KMS-11 (cell line): ENCODE results near the gene OR51M1.

Experiments
- H2AFZ ChIP-seq: fragments of 200-600 bp; sonication (generic); 2 replicates; pipeline ENCODE4 v1.6.1; 2016; ENCODE audit warnings: antibody characterized with exemption, mixed run types, low read depth
- H3K27ac ChIP-seq: fragments of 200-600 bp; sonication (generic); 2 replicates; pipeline ENCODE4 v1.6.1; 2016; ENCODE audit warnings: mild to moderate bottlenecking, mixed run types
- H3K27me3 ChIP-seq: fragments of 200-600 bp; sonication (generic); 2 replicates; pipeline ENCODE4 v1.6.1; 2017; ENCODE audit warnings: mild to moderate bottlenecking, low read depth, mixed run types, moderate library complexity; ENCODE audit not compliant: insufficient read depth
- H3K36me3 ChIP-seq: fragments of 200-600 bp; sonication (generic); 2 replicates; pipeline ENCODE4 v1.6.1; 2017; ENCODE audit warnings: mild to moderate bottlenecking, mixed run types; ENCODE audit not compliant: insufficient read depth
- H3K4me1 ChIP-seq: fragments of 200-600 bp; sonication (generic); 2 replicates; pipeline ENCODE4 v1.6.1; 2016; ENCODE audit warnings: mild to moderate bottlenecking, low read depth, mixed run types; ENCODE audit not compliant: poor library complexity, severe bottlenecking
- H3K4me2 ChIP-seq: fragments of 200-600 bp; sonication (generic); 2 replicates; pipeline ENCODE4 v1.7.0; 2016; ENCODE audit warnings: mild to moderate bottlenecking, mixed run types
- H3K4me3 ChIP-seq: fragments of 200-600 bp; sonication (generic); IDR thresholded peaks from 2 replicates; pipeline ENCODE4 v1.6.1; 2017; ENCODE audit warnings: low read depth, low read length, mixed read lengths; ENCODE audit not compliant: insufficient read depth
- H3K79me2 ChIP-seq: fragments of 200-600 bp; sonication (generic); 2 replicates; pipeline ENCODE4 v1.6.1; 2016; ENCODE audit warnings: low read depth, mixed run types; ENCODE audit not compliant: insufficient read depth
- H3K9ac ChIP-seq: fragments of 200-600 bp; sonication (generic); 2 replicates; pipeline ENCODE4 v1.6.1; 2016; ENCODE audit warnings: mild to moderate bottlenecking, mixed run types
- H4K20me1 ChIP-seq: fragments of 200-600 bp; sonication (generic); 2 replicates; pipeline ENCODE4 v1.6.1; 2016; ENCODE audit warnings: mild to moderate bottlenecking, mixed run types; ENCODE audit not compliant: insufficient read depth
- TF ChIP-seq, protein P1 (sequence below): fragments of 200-600 bp; sonication (generic); conservative IDR thresholded peaks from 2 replicates; pipeline ENCODE4 v1.6.1; 2017; ENCODE audit warnings: low read depth, mild to moderate bottlenecking, antibody characterized with exemption, low read length, moderate library complexity, mixed read lengths

OR51M1 gene

DNA sequence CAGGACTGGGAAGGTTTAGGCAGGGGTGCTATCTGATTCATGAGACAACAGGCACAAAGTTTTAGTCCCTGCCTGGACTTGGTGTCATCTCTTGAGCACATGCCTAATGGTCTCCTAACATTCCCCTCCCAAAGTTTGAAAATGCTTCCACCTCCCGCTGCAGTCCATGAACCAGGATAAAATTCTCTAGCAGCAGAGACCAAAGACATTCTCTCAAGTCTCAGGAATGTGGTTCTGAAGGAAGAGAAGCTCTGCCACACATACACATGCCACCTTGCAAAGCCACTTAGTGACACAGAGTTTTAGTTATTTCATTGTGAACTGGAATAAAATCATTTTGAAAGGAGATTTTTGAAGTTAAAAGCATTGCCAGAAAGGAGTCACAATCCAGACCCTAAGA is 16.8 kb upstream of the OR51M1 start:
- TF ChIP-seq, protein P1, sequence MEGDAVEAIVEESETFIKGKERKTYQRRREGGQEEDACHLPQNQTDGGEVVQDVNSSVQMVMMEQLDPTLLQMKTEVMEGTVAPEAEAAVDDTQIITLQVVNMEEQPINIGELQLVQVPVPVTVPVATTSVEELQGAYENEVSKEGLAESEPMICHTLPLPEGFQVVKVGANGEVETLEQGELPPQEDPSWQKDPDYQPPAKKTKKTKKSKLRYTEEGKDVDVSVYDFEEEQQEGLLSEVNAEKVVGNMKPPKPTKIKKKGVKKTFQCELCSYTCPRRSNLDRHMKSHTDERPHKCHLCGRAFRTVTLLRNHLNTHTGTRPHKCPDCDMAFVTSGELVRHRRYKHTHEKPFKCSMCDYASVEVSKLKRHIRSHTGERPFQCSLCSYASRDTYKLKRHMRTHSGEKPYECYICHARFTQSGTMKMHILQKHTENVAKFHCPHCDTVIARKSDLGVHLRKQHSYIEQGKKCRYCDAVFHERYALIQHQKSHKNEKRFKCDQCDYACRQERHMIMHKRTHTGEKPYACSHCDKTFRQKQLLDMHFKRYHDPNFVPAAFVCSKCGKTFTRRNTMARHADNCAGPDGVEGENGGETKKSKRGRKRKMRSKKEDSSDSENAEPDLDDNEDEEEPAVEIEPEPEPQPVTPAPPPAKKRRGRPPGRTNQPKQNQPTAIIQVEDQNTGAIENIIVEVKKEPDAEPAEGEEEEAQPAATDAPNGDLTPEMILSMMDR = no peak
- Histone ChIP-seq H3K4me2 (peak overlapping the region; percentile 59; the same call in 1 of the 2 replicates), H3K9ac (no peak overlapping the region), H3K36me3 (no peaks in the 10 kb centered on the region), H3K27ac (peak overlapping the region; percentile 53; the same call in 1 of the 2 replicates), H3K27me3 (no peaks in the 10 kb centered on the region), H3K79me2 (no peaks in the 10 kb centered on the region), H3K4me3 (no peak overlapping the region), H2AFZ (no peak overlapping the region), H4K20me1 (no peaks in the 10 kb centered on the region), H3K4me1 (peaks cover 37% of the 10 kb centered on the region)

DNA sequence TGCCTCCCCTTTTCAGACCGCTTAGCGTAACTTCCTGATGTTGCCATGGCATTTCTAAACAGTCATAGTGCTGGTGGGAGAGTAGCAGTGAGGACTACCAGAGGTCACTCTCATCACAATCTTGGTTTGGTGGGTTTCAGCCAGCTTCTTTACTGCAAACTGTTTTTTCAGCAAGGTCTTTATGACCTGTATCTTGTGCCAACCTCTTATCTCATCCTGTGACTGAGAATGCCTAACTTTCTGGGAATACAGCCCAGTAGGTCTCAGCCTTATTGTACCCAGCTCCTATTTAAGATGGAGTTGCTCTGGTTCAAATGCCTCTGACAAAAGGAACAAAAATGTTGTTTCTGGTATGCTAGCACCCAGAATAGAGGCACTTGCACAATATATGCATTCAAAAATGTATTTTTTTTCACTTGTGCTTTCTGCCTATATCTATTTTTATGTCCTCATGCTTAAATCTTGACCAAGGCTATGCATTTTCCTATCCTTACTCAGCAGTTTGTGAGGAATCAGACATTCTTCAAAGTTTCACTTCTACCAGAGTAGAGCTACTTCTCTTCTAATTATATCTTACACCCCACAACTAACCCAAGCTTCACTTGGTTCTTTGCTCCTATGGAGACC is 16.1 kb upstream of the OR51M1 start:
- Histone ChIP-seq H4K20me1 (no peaks in the 10 kb centered on the region), H3K36me3 (no peaks in the 10 kb centered on the region), H3K9ac (no peak overlapping the region), H3K4me1 (peaks cover 37% of the 10 kb centered on the region), H2AFZ (peak overlapping the region; percentile 47; the same call in 1 of the 2 replicates), H3K4me3 (no peak overlapping the region), H3K27me3 (no peaks in the 10 kb centered on the region), H3K4me2 (peak overlapping the region; percentile 59), H3K27ac (peak overlapping the region; percentile 53), H3K79me2 (no peaks in the 10 kb centered on the region)
- TF ChIP-seq, protein P1 = no peak

DNA sequence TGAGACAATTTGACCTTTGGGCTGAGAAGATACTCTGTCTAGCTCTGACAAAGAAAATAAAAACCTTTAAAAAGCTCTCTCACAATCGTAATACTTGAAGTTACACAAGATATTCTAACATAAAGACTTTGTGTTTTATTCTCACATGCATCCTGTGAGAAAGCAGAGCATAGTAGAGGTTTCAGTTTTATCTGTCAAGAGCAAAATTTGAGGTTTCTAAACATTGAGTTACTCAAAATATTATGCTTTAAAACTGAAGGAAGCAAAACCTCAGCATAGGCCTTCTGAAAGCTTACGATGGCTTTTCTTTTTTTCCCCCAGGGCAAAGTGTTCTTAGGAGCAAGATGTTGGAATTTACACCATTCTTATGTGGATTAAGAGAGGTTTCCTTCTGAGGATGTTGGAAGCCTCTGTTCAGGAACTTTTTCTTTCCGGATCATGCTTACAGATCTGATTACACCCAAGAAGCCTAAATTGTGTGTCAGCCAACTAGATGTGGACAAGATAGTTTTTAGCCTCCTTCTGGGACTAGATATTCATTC is 15.0 kb upstream of the OR51M1 start:
- H3K4me2 ChIP-seq = peak overlapping the region; percentile 59
- H4K20me1 ChIP-seq = no peaks in the 10 kb centered on the region
- peak overlapping the region; percentile 47; the same call in 1 of the 2 replicates for H2AFZ ChIP-seq
- H3K79me2 ChIP-seq = no peaks in the 10 kb centered on the region
- H3K4me1 ChIP-seq = peaks cover 37% of the 10 kb centered on the region
- no peak overlapping the region; the same call in 1 of the 2 replicates for H3K9ac ChIP-seq
- H3K27me3 ChIP-seq = no peaks in the 10 kb centered on the region
- H3K4me3 ChIP-seq = no peak overlapping the region
- H3K27ac ChIP-seq = peak overlapping the region; percentile 26; the same call in 1 of the 2 replicates
- TF ChIP-seq, protein P1 = no peak
- H3K36me3 ChIP-seq = no peaks in the 10 kb centered on the region

DNA sequence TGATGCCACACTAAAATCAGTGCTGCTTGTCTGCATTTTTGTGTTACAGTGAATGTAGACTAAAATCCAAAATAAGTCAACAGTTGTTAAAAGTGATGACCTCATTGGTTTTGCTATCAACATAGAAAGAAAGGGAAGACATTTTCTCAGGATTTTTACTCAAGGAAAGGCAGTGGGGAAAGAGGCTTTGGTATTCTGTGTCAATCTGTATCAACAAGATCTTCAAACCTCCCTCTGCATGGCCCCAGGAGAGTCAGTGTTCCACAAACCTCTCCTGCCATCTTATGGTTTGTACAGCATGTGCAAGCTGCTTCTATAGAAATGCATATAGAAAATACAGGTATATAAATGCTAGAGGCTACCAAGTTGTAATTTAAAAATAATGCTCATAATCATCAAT is 13.8 kb upstream of the OR51M1 start:
- no peak overlapping the region; the same call in 1 of the 2 replicates for H3K4me2 ChIP-seq
- no peak overlapping the region for H2AFZ ChIP-seq
- no peak overlapping the region for H3K27ac ChIP-seq
- H3K27me3 ChIP-seq = no peaks in the 10 kb centered on the region
- TF ChIP-seq, protein P1 = peak; percentile 63
- no peaks in the 10 kb centered on the region for H3K36me3 ChIP-seq
- H3K9ac ChIP-seq = no peak overlapping the region
- no peaks in the 10 kb centered on the region for H4K20me1 ChIP-seq
- H3K4me1 ChIP-seq = peaks cover 37% of the 10 kb centered on the region
- H3K79me2 ChIP-seq = no peaks in the 10 kb centered on the region
- no peak overlapping the region for H3K4me3 ChIP-seq
